Subcutaneous preadipocyte (primary cell): ENCODE measurements around the gene MZF1. TPM values are rescaled to one million over a fixed set of nuclear protein-coding genes. Genes with fewer than 3 reads are reported as not detected.

ENCODE experiments used
- small RNA-seq: library from RNA; depleted of rRNA; stranded (forward); fragments of <200 nt; gene quantifications from one replicate; pipeline ENCODE3, GENCODE V24; 2012
- total RNA-seq: library from RNA; depleted of rRNA; stranded (reverse); fragments of >200 nt; gene quantifications from 2 replicates; pipeline ENCODE4 v1.2.3, GENCODE V29; 2012

MZF1 gene
- total RNA-seq, result 21.3 and 22.9 TPM in 2 replicates

DNA sequence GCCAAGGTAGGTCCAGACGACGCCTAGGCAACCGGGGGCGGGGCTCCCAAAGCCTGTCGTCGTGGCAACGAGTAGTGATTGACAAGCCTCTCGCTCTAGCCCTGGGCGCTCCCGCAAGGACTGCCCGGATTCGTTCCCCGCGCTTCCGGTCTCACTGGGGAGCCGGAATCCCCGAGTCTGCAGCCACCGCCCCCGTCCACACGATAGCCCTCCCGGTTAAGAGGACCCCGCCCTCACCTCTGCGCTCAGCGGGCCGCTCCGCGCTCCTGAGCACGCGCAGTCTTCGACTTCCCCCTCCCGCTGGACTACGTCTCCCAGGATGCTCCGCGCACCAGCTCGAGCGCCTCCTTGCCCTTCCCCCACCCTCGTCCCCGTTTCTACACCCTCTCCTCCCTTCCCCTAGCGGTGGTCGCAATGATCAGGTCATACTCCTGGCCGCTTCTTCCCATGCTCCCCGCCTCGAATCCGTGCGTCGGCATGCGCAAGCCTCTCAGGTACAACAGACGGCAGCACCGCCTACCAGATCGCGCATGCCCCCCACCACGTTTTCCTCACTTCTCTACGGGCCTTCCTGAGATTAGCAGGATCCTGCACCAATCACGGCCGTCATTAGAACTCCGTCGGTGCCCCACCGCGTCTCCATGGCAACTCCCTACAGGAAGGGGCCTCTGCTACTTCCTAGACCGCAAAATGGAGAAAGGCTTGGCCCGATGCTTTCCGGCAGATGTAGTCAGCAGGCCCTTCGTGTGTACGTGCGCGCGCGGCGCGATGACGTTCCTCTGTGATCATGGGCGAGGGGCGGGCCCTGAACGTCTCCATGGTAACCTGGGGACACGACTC is at the start of gene MZF1:
MZF1 (minus strand) TSS at position 518 of the 840 bp plus-strand sequence. CDS start 1,946 bp downstream, outside the sequence.

DNA sequence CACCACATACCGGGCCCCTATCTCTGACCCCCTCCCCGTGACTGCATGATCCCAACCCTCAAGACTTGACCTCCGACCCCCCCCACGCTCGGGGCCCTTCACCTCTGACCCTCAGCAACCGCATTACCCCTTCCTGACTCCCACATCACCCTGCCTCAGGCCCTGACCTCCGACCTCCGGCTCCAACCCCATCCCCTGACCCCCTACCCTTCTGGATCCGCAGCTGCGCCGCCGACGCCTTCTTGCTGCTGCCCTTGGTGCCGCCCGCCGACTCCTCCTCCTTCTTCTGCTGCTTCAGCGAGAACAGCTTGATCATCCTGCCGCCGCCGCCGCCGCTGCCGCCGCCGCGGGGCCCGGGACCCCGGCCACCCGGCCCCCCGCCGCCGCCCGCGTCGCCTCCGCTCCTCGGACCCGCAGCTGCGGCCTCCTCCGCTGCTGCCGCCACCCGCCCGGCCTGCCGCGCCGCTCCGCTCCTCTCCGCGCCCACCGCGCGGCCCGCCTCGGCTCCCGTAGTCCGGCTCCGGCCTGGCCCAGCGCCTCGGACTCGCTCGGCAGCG is 15.0 kb downstream of the MZF1 start, which contains the start of gene UBE2M:
UBE2M (minus strand) TSS at position 546 of the 557 bp plus-strand sequence; CDS start at position 316, 230 bp downstream.

DNA sequence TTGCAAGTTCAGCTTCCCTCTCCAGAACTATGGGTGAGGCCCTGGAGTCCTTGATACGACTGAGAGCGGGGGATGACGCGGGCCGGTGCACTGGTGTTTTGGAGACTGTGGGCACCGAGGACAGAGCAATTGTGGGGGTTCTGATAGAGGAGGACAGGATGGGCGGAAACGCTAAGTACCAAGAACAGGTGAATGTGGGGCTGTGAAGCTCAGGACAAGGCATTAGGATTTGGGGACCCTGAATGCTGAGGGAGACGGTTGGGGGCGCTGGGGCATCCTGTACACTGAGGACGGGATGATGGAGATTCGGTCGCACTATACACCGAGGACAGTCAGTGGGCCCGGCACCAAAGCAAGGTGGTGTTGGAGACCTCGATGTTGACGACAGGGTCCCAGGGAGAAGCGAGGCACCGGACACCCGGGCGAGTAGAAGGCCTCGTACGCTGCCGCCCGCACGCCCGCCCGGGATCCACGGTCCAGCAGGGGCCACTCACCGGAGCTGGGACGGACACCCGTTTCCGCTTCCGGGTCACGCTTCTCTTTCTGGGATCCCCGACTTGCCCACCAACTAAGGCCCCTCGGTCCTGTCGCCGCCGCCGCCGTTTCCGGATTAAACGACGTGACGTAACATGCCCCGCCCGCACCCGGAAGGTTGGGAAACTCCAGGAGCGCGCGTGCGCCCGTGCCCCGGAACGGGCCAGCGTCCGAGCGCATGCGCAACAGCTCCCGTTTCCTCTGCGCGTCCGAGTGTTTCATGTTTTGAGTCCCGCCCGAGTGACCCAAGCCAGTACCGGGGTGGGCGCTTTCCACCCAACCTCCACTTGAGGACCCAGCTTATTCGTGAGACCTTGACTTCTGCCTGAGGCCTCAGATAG is 18.4 kb downstream of the MZF1 start, which contains the start of gene CHMP2A:
CHMP2A (minus strand) TSS at position 612 of the 875 bp plus-strand sequence. CDS start 893 bp downstream, outside the sequence.

GRCh38 chr19:58543826-58544590 is 29.1 kb downstream of the MZF1 start, which contains the start of gene TRIM28:
TSS of gene TRIM28 (plus strand) at chr19:58544064. CDS start at chr19:58544758, 694 bp downstream.

GRCh38 chr19:58519355-58520256 is 53.5 kb downstream of the MZF1 start, which contains the start of gene ZBTB45:
TSS of gene ZBTB45 (minus strand) at chr19:58519810. CDS start at chr19:58517673, 2,137 bp downstream.

Small RNA genes lying within 50 kb of the gene (small RNA-seq; reads per million reads assigned to genes)
- gene MIR6807 (0.19 reads per million), gene RN7SL525P (not detected)

Other genes starting within 250 kb of the MZF1 start
- 3.3 and 4.1 TPM in 2 replicates for gene ZSCAN22, start 246.3 kb downstream of the MZF1 start, total RNA-seq
- gene A1BG, start 219.8 kb downstream of the MZF1 start, total RNA-seq, result 1.4 and 1.5 TPM in 2 replicates
- 0.73 and 0.78 TPM in 2 replicates for gene ZNF497, start 210.6 kb downstream of the MZF1 start, total RNA-seq
- gene ZNF837, start 192.3 kb downstream of the MZF1 start, total RNA-seq, result 2.2 and 2.5 TPM in 2 replicates
- 1,563 and 2,739 TPM in 2 replicates for gene RPS5, start 186.1 kb downstream of the MZF1 start, total RNA-seq
- gene RNF225, start 177.7 kb downstream of the MZF1 start, total RNA-seq, result 0.37 and 0.59 TPM in 2 replicates
- 16.5 and 20.9 TPM in 2 replicates for gene ZNF584, start 164.7 kb downstream of the MZF1 start, total RNA-seq
- gene ZNF132, start 133.2 kb downstream of the MZF1 start, total RNA-seq, result 7.0 and 7.2 TPM in 2 replicates
- gene ZNF324B, start 121.7 kb downstream of the MZF1 start, total RNA-seq, result 11.8 and 14.5 TPM in 2 replicates
- gene ZNF324, start 106.3 kb downstream of the MZF1 start, total RNA-seq, result 13.9 and 16.2 TPM in 2 replicates
- gene ZNF446, start 97.0 kb downstream of the MZF1 start, total RNA-seq, result 9.0 and 12.9 TPM in 2 replicates
- 4.3 and 5.1 TPM in 2 replicates for gene SLC27A5, start 61.3 kb downstream of the MZF1 start, total RNA-seq
- gene ZBTB45, start 53.5 kb downstream of the MZF1 start, total RNA-seq, result 7.0 and 7.4 TPM in 2 replicates
- 362 and 460 TPM in 2 replicates for gene TRIM28, start 29.3 kb downstream of the MZF1 start, total RNA-seq
- gene CHMP2A, start 18.2 kb downstream of the MZF1 start, total RNA-seq, result 80.5 and 113 TPM in 2 replicates
- gene UBE2M, start 14.7 kb downstream of the MZF1 start, total RNA-seq, result 73.5 TPM in 2 replicates